Lower lobe of right lung (tissue), 2 donors: ENCODE results near the gene MYLK. TPM values are rescaled to one million over a fixed set of nuclear protein-coding genes. Genes with fewer than 3 reads are reported as not detected.

Source experiments
- ATAC-seq, 2 donors: fragments of 200-7000 bp; cut with Tn5 transposase; one replicate each; pipeline ENCODE4 v1.9.1; 2020 to 2022; ENCODE audit warnings: mild to moderate bottlenecking in 2 of 2, moderate library complexity in 2 of 2
- DNase-seq: peaks from one replicate; pipeline ENCODE4 v3.0.0-alpha.2; 2020
- H3K27ac ChIP-seq: fragments of 200-600 bp; one replicate; pipeline ENCODE4 v1.8.0; 2022
- H3K27me3 ChIP-seq: fragments of 200-600 bp; one replicate; pipeline ENCODE4 v1.8.0; 2022; ENCODE audit warnings: low read depth
- H3K36me3 ChIP-seq: fragments of 200-600 bp; one replicate; pipeline ENCODE4 v1.8.0; 2022; ENCODE audit warnings: mild to moderate bottlenecking
- H3K4me1 ChIP-seq: fragments of 200-600 bp; one replicate; pipeline ENCODE4 v1.8.0; 2022
- H3K4me3 ChIP-seq: fragments of 200-600 bp; one replicate; pipeline ENCODE4 v1.8.0; 2022; ENCODE audit warnings: mild to moderate bottlenecking
- H3K9me3 ChIP-seq: fragments of 200-600 bp; one replicate; pipeline ENCODE4 v1.8.0; 2022
- CTCF ChIP-seq: fragments of 200-600 bp; IDR thresholded peaks from one replicate; pipeline ENCODE4 v1.8.0; 2022; ENCODE audit warnings: antibody characterized with exemption, mild to moderate bottlenecking
- intact Hi-C: fragments of 100-400 bp; cut with DNase I; formaldehyde crosslinking; loops from one replicate; pipeline ENCODE4 v1.11.0; 2022
- total RNA-seq: library from RNA; stranded (reverse); fragmentation: NEBNext Ultra II Directional; extraction: Animal tissue kit (Norgen Biotek cat#: 25700); gene quantifications from one replicate; pipeline ENCODE4 v1.2.1, GENCODE V29; 2021
- donor health status: DM: no; HTN: yes; CAD: no; lungs with severe emphysema.

Gene MYLK
- total RNA-seq, 1 donor from 2014 or later = 156 TPM

GRCh38 chr3:123750209-123750608 lies 133.9 kb downstream of the MYLK start:
- no peak for TF ChIP-seq CTCF
- Histone ChIP-seq H3K27ac (peak overlapping the region; percentile 68), H3K27me3 (no peaks in the 10 kb centered on the region), H3K9me3 (no peaks in the 10 kb centered on the region), H3K4me3 (no peak overlapping the region), H3K4me1 (peaks cover 37% of the 10 kb centered on the region), H3K36me3 (no peaks in the 10 kb centered on the region)
- DNase-seq (no peak), ATAC-seq (no peak)
- intact Hi-C loops = no loop called here

- Histone ChIP-seq H3K27me3 (no peaks in the 10 kb centered on the region), H3K4me1 (peaks cover 33% of the 10 kb centered on the region), H3K9me3 (no peaks in the 10 kb centered on the region), H3K36me3 (no peaks in the 10 kb centered on the region), H3K27ac (peak overlapping the region; percentile 68), H3K4me3 (no peak overlapping the region)
- intact Hi-C loops = no loop called here
- DNase-seq (no peak), ATAC-seq (peak; percentile 48 to 65)
- no peak for TF ChIP-seq CTCF
Measured at GRCh38 chr3:123749711-123750110, 134.4 kb downstream of the MYLK start.

- TF ChIP-seq CTCF = peak; percentile 18
- no peak for ATAC-seq
- H3K4me3 ChIP-seq = no peak overlapping the region
- no peak overlapping the region for H3K27ac ChIP-seq
- no peaks in the 10 kb centered on the region for H3K9me3 ChIP-seq
- H3K4me1 ChIP-seq = peaks cover 14% of the 10 kb centered on the region
- intact Hi-C loops = no loop called here
- no peak for DNase-seq
- H3K36me3 ChIP-seq = no peaks in the 10 kb centered on the region
- H3K27me3 ChIP-seq = no peaks in the 10 kb centered on the region
Measured at GRCh38 chr3:123745184-123745855, 138.8 kb downstream of the MYLK start.

GRCh38 chr3:123744064-123744463 lies 140.1 kb downstream of the MYLK start:
- TF ChIP-seq CTCF = no peak
- DNase-seq (no peak), ATAC-seq (no peak)
- H3K27me3 ChIP-seq = no peaks in the 10 kb centered on the region
- no peaks in the 10 kb centered on the region for H3K9me3 ChIP-seq
- H3K27ac ChIP-seq = no peak overlapping the region
- no peak overlapping the region for H3K4me3 ChIP-seq
- intact Hi-C loops = no loop called here
- no peaks in the 10 kb centered on the region for H3K36me3 ChIP-seq
- peaks cover 12% of the 10 kb centered on the region for H3K4me1 ChIP-seq

- H3K4me1 ChIP-seq = peaks cover 12% of the 10 kb centered on the region
- ATAC-seq = no peak
- H3K9me3 ChIP-seq = no peaks in the 10 kb centered on the region
- H3K4me3 ChIP-seq = no peak overlapping the region
- H3K36me3 ChIP-seq = no peaks in the 10 kb centered on the region
- intact Hi-C loops = no loop called here
- DNase-seq = no peak
- no peaks in the 10 kb centered on the region for H3K27me3 ChIP-seq
- no peak for TF ChIP-seq CTCF
- H3K27ac ChIP-seq = no peak overlapping the region
Measured at GRCh38 chr3:123743121-123743520, 141.0 kb downstream of the MYLK start.
